Keratinocyte (primary cell): ENCODE data around the gene LAPTM5. TPM values are rescaled to one million over a fixed set of nuclear protein-coding genes. Genes with fewer than 3 reads are reported as not detected.

Experiments
- DNase-seq: peaks from one replicate; pipeline ENCODE4 v3.0.0-alpha.2; 2011; ENCODE audit warnings: low read depth, missing footprints, low spot score
- FAIRE-seq: peaks from 2 replicates; lab custom pipeline; 2011; peaks lifted over from hg19 to GRCh38; lab: Jason Lieb, UNC
- H2AFZ ChIP-seq: 2 replicates; pipeline ENCODE4 v1.6.0; 2012; ENCODE audit warnings: low read length, control low read depth, inconsistent platforms; ENCODE audit not compliant: control insufficient read depth
- H3K27ac ChIP-seq: 2 replicates; pipeline ENCODE4 v1.5.1; 2011; ENCODE audit warnings: low read length; ENCODE audit not compliant: control insufficient read depth, insufficient read depth
- H3K27me3 ChIP-seq: 3 replicates; pipeline ENCODE4 v1.6.0; 2011; ENCODE audit warnings: low read length; ENCODE audit not compliant: control insufficient read depth, insufficient read depth; ENCODE audit errors: extremely low read depth
- H3K36me3 ChIP-seq, 2 experiments: 2 replicates in 1 of 2; 3 replicates in 1 of 2; pipeline ENCODE4 v1.5.1; 2011; ENCODE audit warnings: low read length in 2 of 2, mild to moderate bottlenecking in 1 of 2; ENCODE audit not compliant: control insufficient read depth in 2 of 2, insufficient read depth in 2 of 2; ENCODE audit errors: extremely low read depth in 1 of 2
- H3K4me1 ChIP-seq: 3 replicates; pipeline ENCODE4 v1.5.1; 2011; ENCODE audit warnings: low read length; ENCODE audit not compliant: control insufficient read depth, insufficient read depth; ENCODE audit errors: extremely low read depth
- H3K4me2 ChIP-seq: 3 replicates; pipeline ENCODE4 v1.6.0; 2011; ENCODE audit warnings: low read depth, low read length; ENCODE audit not compliant: control insufficient read depth, insufficient read depth; ENCODE audit errors: extremely low read depth
- H3K4me3 ChIP-seq, 3 experiments: fragments of 200-600 bp in 1 of 3; sonication (generic) in 1 of 3; 2 replicates in 2 of 3; 3 replicates in 1 of 3; pipeline ENCODE4 v1.5.1; 2011 to 2016; ENCODE audit warnings: low read length in 3 of 3, mild to moderate bottlenecking in 3 of 3, control low read depth in 2 of 3, inconsistent platforms in 1 of 3, low read depth in 1 of 3, mixed read lengths in 1 of 3, mixed run types in 1 of 3, moderate library complexity in 1 of 3; ENCODE audit not compliant: control insufficient read depth in 2 of 3, insufficient read depth in 2 of 3; ENCODE audit errors: extremely low read depth in 1 of 3
- H3K79me2 ChIP-seq: 2 replicates; pipeline ENCODE4 v1.6.0; 2012; ENCODE audit warnings: low read length; ENCODE audit not compliant: control insufficient read depth, insufficient read depth
- H3K9ac ChIP-seq: 3 replicates; pipeline ENCODE4 v1.6.0; 2011; ENCODE audit warnings: low read length; ENCODE audit not compliant: control insufficient read depth, insufficient read depth; ENCODE audit errors: extremely low read depth
- H3K9me1 ChIP-seq: 3 replicates; pipeline ENCODE4 v1.6.0; 2011; ENCODE audit warnings: low read length; ENCODE audit not compliant: control insufficient read depth, insufficient read depth; ENCODE audit errors: extremely low read depth
- H3K9me3 ChIP-seq: 2 replicates; pipeline ENCODE4 v1.5.1; 2012; ENCODE audit warnings: low read depth, low read length; ENCODE audit not compliant: control insufficient read depth
- H4K20me1 ChIP-seq: 3 replicates; pipeline ENCODE4 v1.6.0; 2011; ENCODE audit warnings: low read length; ENCODE audit not compliant: control insufficient read depth, insufficient read depth; ENCODE audit errors: extremely low read depth
- CTCF ChIP-seq, 3 experiments: IDR thresholded peaks in 1 of 3; conservative IDR thresholded peaks in 1 of 3; optimal IDR thresholded peaks in 1 of 3; 2 replicates in 2 of 3; 3 replicates in 1 of 3; pipeline versions ENCODE3 to v1.5.1; 2011; ENCODE audit warnings: low read length in 3 of 3, mild to moderate bottlenecking in 3 of 3, moderate library complexity in 2 of 3, control low read depth in 1 of 3, inconsistent platforms in 1 of 3; ENCODE audit not compliant: insufficient read depth in 2 of 3; ENCODE audit errors: extremely low read depth in 1 of 3
- EZH2 ChIP-seq: IDR thresholded peaks from one replicate; pipeline ENCODE4 v1.6.1; 2012; ENCODE audit warnings: inconsistent platforms, mild to moderate bottlenecking, low read length, moderate library complexity
- dilution Hi-C: fragments of 300-500 bp; cut with MboI; formaldehyde crosslinking; loops from one replicate; pipeline ENCODE4 v1.7.0; 2020; ENCODE audit warnings: low sequenced_read_pairs; ENCODE audit not compliant: extremely low pct_ligation_motif_present
- polyA plus RNA-seq, 5 experiments: library from polyadenylated mRNA; depleted of rRNA in 3 of 5; stranded (reverse) in 3 of 5; stranded (forward) in 1 of 5; unstranded in 1 of 5; fragments of >200 nt; gene quantifications; 1 replicate in 1 of 5; 2 replicates in 3 of 5; 3 replicates in 1 of 5; pipeline versions ENCODE4 v1.2.1 to v1.2.3, GENCODE V29; 2011 to 2012; ENCODE audit warnings: missing spikeins in 2 of 5, low read depth in 1 of 5, low replicate concordance in 1 of 5

LAPTM5 gene
- polyA plus RNA-seq, 1 donor (not counting 4 experiments of a cell fraction or from before 2014, with no cell fraction given), result 0.18 TPM

GRCh38 chr1:30750731-30751291 lies 6.8 kb downstream of the LAPTM5 start:
- Histone ChIP-seq H3K27me3 (peaks cover 2% of the 10 kb centered on the region), H3K79me2 (no peaks in the 10 kb centered on the region), H3K9me1 (no peaks in the 10 kb centered on the region), H3K36me3 (no peaks in the 10 kb centered on the region), H3K9me3 (no peaks in the 10 kb centered on the region), H3K9ac (no peak overlapping the region), H3K27ac (no peak overlapping the region), H3K4me3 (no peak overlapping the region), H2AFZ (no peak overlapping the region), H3K4me2 (no peak overlapping the region), H4K20me1 (no peaks in the 10 kb centered on the region), H3K4me1 (peaks cover 15% of the 10 kb centered on the region)
- DNase-seq (no peak), FAIRE-seq (no peak)
- dilution Hi-C loops, result no loop called here
- TF ChIP-seq EZH2, result no peak
- no peak for TF ChIP-seq CTCF (optimal IDR thresholded peaks at IDR 0.05 in 1 of 3, IDR thresholded peaks at IDR 0.05 in 1 of 3, conservative IDR thresholded peaks at IDR 0.05 in 1 of 3; ENCODE audit: extremely low read depth in 1 of 3, insufficient read depth in 2 of 3, low read length in 3 of 3)

- FAIRE-seq, result no peak
- no peak for DNase-seq
- TF ChIP-seq EZH2 (no peak), CTCF (optimal IDR thresholded peaks at IDR 0.05 in 1 of 3, IDR thresholded peaks at IDR 0.05 in 1 of 3, conservative IDR thresholded peaks at IDR 0.05 in 1 of 3; ENCODE audit: extremely low read depth in 1 of 3, insufficient read depth in 2 of 3, low read length in 3 of 3) (no peak)
- Histone ChIP-seq H3K27ac (no peak overlapping the region), H3K4me1 (peaks cover 13% of the 10 kb centered on the region), H3K79me2 (no peaks in the 10 kb centered on the region), H3K36me3 (no peaks in the 10 kb centered on the region), H3K9me1 (no peaks in the 10 kb centered on the region), H2AFZ (no peak overlapping the region), H3K9ac (no peak overlapping the region), H4K20me1 (no peaks in the 10 kb centered on the region), H3K27me3 (peaks cover 2% of the 10 kb centered on the region), H3K4me2 (no peak overlapping the region), H3K4me3 (no peak overlapping the region), H3K9me3 (no peaks in the 10 kb centered on the region)
- dilution Hi-C loops, result no loop called here
Observed at GRCh38 chr1:30749691-30750583, 7.6 kb downstream of the LAPTM5 start.
